ENCODE measurements around the gene BAHCC1.

BAHCC1 gene

GRCh38 chr17:81514739-81515529, 119.7 kb downstream of the BAHCC1 start:
- DNase-seq (ENCODE audit: low read depth in 2 of 2): peak in 1 of 2 donors; percentile 68

GRCh38 chr17:81515530-81516041, 120.3 kb downstream of the BAHCC1 start:
- DNase-seq (ENCODE audit: low read depth in 2 of 2): no peak

Measured in stimulated activated CD4-positive, alpha-beta T cell treated with anti-CD3 and anti-CD28 coated beads, Interleukin-15, amount 100 ng/mL, for 48 hours (primary cell).